ENCODE data around the gene WDR93.
"Not testable (repeated sequence)": the region's sequence is repeated elsewhere in the genome, so short reads cannot be mapped to it uniquely, and the experiment has no call there.

Gene WDR93

GRCh38 chr15:89783861-89784685, 93.5 kb downstream of the WDR93 start:
- Histone ChIP-seq H2AFZ (no peak overlapping the region), H3K9ac (no peak overlapping the region), H3K79me2 (no peaks in the 10 kb centered on the region), H3K4me2 (ENCODE audit: low read length) (no peak overlapping the region), H3K9me3 (ENCODE audit: control insufficient read depth, low read length) (no peaks in the 10 kb centered on the region), H3K27me3 (ENCODE audit: control insufficient read depth, insufficient read depth, low read length) (no peaks in the 10 kb centered on the region), H3K4me1 (no peaks in the 10 kb centered on the region), H3K27ac (no peak overlapping the region), H3K36me3 (ENCODE audit: control insufficient read depth, insufficient read depth, low read length) (no peaks in the 10 kb centered on the region), H3K4me3 (ENCODE audit: low read depth, low read length) (no peak overlapping the region)
- no peak for TF ChIP-seq CTCF (IDR thresholded peaks at IDR 0.05)

- Histone ChIP-seq H3K27ac (no peak overlapping the region), H3K4me1 (no peaks in the 10 kb centered on the region), H3K27me3 (ENCODE audit: control insufficient read depth, insufficient read depth, low read length) (no peaks in the 10 kb centered on the region), H3K4me2 (ENCODE audit: low read length) (no peak overlapping the region), H3K4me3 (ENCODE audit: low read depth, low read length) (no peak overlapping the region), H3K36me3 (ENCODE audit: control insufficient read depth, insufficient read depth, low read length) (no peaks in the 10 kb centered on the region), H3K9ac (no peak overlapping the region), H2AFZ (no peak overlapping the region), H3K9me3 (ENCODE audit: control insufficient read depth, low read length) (no peaks in the 10 kb centered on the region), H3K79me2 (no peaks in the 10 kb centered on the region)
- TF ChIP-seq CTCF (IDR thresholded peaks at IDR 0.05), result no peak
These were observed 94.0 kb downstream of the WDR93 start for GRCh38 chr15:89784686-89784960.

- Histone ChIP-seq H2AFZ (no peak overlapping the region), H3K36me3 (ENCODE audit: control insufficient read depth, insufficient read depth, low read length) (no peaks in the 10 kb centered on the region), H3K4me3 (ENCODE audit: low read depth, low read length) (no peak overlapping the region), H3K4me2 (ENCODE audit: low read length) (no peak overlapping the region), H3K9ac (no peak overlapping the region), H3K79me2 (no peaks in the 10 kb centered on the region), H3K27ac (no peak overlapping the region), H3K4me1 (no peaks in the 10 kb centered on the region), H3K9me3 (ENCODE audit: control insufficient read depth, low read length) (no peaks in the 10 kb centered on the region), H3K27me3 (ENCODE audit: control insufficient read depth, insufficient read depth, low read length) (no peaks in the 10 kb centered on the region)
- TF ChIP-seq CTCF (IDR thresholded peaks at IDR 0.05), result no peak
These were observed 94.6 kb downstream of the WDR93 start for GRCh38 chr15:89785064-89785773.

GRCh38 chr15:89785774-89786140, 95.1 kb downstream of the WDR93 start:
- Histone ChIP-seq H2AFZ (no peak overlapping the region), H3K27ac (no peak overlapping the region), H3K79me2 (no peaks in the 10 kb centered on the region), H3K36me3 (ENCODE audit: control insufficient read depth, insufficient read depth, low read length) (no peaks in the 10 kb centered on the region), H3K27me3 (ENCODE audit: control insufficient read depth, insufficient read depth, low read length) (no peaks in the 10 kb centered on the region), H3K9me3 (ENCODE audit: control insufficient read depth, low read length) (no peaks in the 10 kb centered on the region), H3K4me1 (no peaks in the 10 kb centered on the region), H3K4me3 (ENCODE audit: low read depth, low read length) (no peak overlapping the region), H3K4me2 (ENCODE audit: low read length) (no peak overlapping the region), H3K9ac (no peak overlapping the region)
- no peak for TF ChIP-seq CTCF (IDR thresholded peaks at IDR 0.05)

GRCh38 chr15:89787944-89788343, 97.3 kb downstream of the WDR93 start:
- H3K4me1 ChIP-seq, result no peaks in the 10 kb centered on the region
- H3K9me3 ChIP-seq (ENCODE audit: control insufficient read depth, low read length), result no peaks in the 10 kb centered on the region
- H3K4me3 ChIP-seq (ENCODE audit: low read depth, low read length), result no peak overlapping the region
- no peak for TF ChIP-seq CTCF (IDR thresholded peaks at IDR 0.05)
- no peak overlapping the region for H3K9ac ChIP-seq
- no peak overlapping the region for H3K4me2 ChIP-seq (ENCODE audit: low read length)
- no peaks in the 10 kb centered on the region for H3K36me3 ChIP-seq (ENCODE audit: control insufficient read depth, insufficient read depth, low read length)
- no peaks in the 10 kb centered on the region for H3K27me3 ChIP-seq (ENCODE audit: control insufficient read depth, insufficient read depth, low read length)
- H2AFZ ChIP-seq, result no peak overlapping the region
- H3K79me2 ChIP-seq, result no peaks in the 10 kb centered on the region
- H3K27ac ChIP-seq, result no peak overlapping the region

- H3K4me2 ChIP-seq (ENCODE audit: low read length); H3K27me3 ChIP-seq (ENCODE audit: control insufficient read depth, insufficient read depth, low read length); H2AFZ ChIP-seq; H3K9ac ChIP-seq; H3K4me3 ChIP-seq (ENCODE audit: low read depth, low read length); H3K9me3 ChIP-seq (ENCODE audit: control insufficient read depth, low read length); H3K27ac ChIP-seq; H3K79me2 ChIP-seq; H3K36me3 ChIP-seq (ENCODE audit: control insufficient read depth, insufficient read depth, low read length); H3K4me1 ChIP-seq: not testable (repeated sequence)
These were observed 98.0 kb downstream of the WDR93 start for GRCh38 chr15:89788585-89788984.

Measured in parathyroid adenoma (tissue), 2 donors.